Neural cell (in vitro differentiated cells): ENCODE measurements around the gene CRADD.

Experiments used
- POLR2AphosphoS5 ChIP-seq: IDR thresholded peaks from 2 replicates; pipeline ENCODE4 v1.6.1; 2012
- RAD21 ChIP-seq: fragments of 450-650 bp; conservative IDR thresholded peaks from 2 replicates; pipeline ENCODE4 v1.6.1; 2014; ENCODE audit warnings: antibody characterized with exemption, mild to moderate bottlenecking, moderate library complexity
- TAF1 ChIP-seq: IDR thresholded peaks from 2 replicates; pipeline ENCODE4 v1.6.1; 2012; ENCODE audit warnings: low read depth
- TF ChIP-seq, protein P1 (sequence below): fragments of 450-650 bp; IDR thresholded peaks from 2 replicates; pipeline ENCODE4 v1.5.1; 2014; ENCODE audit warnings: antibody characterized with exemption, mild to moderate bottlenecking, moderate library complexity; ENCODE audit not compliant: poor library complexity, severe bottlenecking

DNA sequence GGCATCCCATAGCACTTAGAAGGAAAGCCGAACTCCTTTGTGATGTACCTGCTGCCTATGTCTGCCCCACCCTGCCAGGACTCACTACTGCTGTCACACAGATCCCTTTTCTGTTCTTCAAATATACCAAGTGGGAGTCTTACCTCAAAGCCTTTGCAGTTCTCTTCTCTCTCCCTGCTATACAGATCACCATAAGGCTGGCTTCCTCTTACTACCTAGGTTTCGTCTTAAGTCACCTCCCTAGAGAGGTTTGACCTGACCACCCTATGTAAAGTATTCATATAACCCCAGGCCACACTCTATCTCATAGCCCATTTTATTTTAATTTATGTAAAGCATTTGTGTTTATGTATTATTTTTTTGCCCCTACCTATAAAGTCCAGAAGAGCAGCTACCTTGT lies 117.6 kb downstream of the CRADD start:
- no peak for TF ChIP-seq TAF1
- TF ChIP-seq, protein P1, sequence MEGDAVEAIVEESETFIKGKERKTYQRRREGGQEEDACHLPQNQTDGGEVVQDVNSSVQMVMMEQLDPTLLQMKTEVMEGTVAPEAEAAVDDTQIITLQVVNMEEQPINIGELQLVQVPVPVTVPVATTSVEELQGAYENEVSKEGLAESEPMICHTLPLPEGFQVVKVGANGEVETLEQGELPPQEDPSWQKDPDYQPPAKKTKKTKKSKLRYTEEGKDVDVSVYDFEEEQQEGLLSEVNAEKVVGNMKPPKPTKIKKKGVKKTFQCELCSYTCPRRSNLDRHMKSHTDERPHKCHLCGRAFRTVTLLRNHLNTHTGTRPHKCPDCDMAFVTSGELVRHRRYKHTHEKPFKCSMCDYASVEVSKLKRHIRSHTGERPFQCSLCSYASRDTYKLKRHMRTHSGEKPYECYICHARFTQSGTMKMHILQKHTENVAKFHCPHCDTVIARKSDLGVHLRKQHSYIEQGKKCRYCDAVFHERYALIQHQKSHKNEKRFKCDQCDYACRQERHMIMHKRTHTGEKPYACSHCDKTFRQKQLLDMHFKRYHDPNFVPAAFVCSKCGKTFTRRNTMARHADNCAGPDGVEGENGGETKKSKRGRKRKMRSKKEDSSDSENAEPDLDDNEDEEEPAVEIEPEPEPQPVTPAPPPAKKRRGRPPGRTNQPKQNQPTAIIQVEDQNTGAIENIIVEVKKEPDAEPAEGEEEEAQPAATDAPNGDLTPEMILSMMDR: no peak
- no peak for TF ChIP-seq RAD21
- no peak for TF ChIP-seq POLR2AphosphoS5
